ENCODE data around the gene PKP1. TPM values are rescaled to one million over a fixed set of nuclear protein-coding genes. Genes with fewer than 3 reads are reported as not detected.

PKP1 gene
- total and polyA plus RNA-seq, 2 experiments from 2014 or later: 0.19 to 0.83 TPM

- Histone ChIP-seq H3K4me1 (ENCODE audit: insufficient read depth) (peaks cover 19% of the 10 kb centered on the region), H3F3A (replicated peaks; ENCODE audit: low read depth) (peaks cover 4% of the 10 kb centered on the region; the same call in 1 of the 2 replicates), H3K79me2 (replicated peaks; ENCODE audit: insufficient read depth) (no peaks in the 10 kb centered on the region), H2AFZ (no peak overlapping the region), H3K27ac (ENCODE audit: low read depth) (no peak overlapping the region), H3K36me3 (ENCODE audit: insufficient read depth) (no peaks in the 10 kb centered on the region), H3K27me3 (ENCODE audit: insufficient read depth) (no peaks in the 10 kb centered on the region), H3K4me2 (no peak overlapping the region), H4K20me1 (replicated peaks; ENCODE audit: insufficient read depth) (no peaks in the 10 kb centered on the region), H3K9me2 (ENCODE audit: insufficient read depth) (no peaks in the 10 kb centered on the region), H3K4me3 (no peak overlapping the region)
- Mint-ChIP-seq H3K9me3 (no peaks in the 10 kb centered on the region; the same call in 2 of the 3 replicates), H3K4me3 (no peak overlapping the region), H3K27ac (no peak overlapping the region), H3K36me3 (ENCODE audit: low read depth) (no peaks in the 10 kb centered on the region), H3K4me1 (peaks cover 36% of the 10 kb centered on the region), H3K27me3 (ENCODE audit: insufficient read depth, low read depth, poor library complexity) (peaks cover 14% of the 10 kb centered on the region)
- DNase-seq (ENCODE audit: low spot score) (no peak), ATAC-seq (no peak)
- TF ChIP-seq, protein P1, sequence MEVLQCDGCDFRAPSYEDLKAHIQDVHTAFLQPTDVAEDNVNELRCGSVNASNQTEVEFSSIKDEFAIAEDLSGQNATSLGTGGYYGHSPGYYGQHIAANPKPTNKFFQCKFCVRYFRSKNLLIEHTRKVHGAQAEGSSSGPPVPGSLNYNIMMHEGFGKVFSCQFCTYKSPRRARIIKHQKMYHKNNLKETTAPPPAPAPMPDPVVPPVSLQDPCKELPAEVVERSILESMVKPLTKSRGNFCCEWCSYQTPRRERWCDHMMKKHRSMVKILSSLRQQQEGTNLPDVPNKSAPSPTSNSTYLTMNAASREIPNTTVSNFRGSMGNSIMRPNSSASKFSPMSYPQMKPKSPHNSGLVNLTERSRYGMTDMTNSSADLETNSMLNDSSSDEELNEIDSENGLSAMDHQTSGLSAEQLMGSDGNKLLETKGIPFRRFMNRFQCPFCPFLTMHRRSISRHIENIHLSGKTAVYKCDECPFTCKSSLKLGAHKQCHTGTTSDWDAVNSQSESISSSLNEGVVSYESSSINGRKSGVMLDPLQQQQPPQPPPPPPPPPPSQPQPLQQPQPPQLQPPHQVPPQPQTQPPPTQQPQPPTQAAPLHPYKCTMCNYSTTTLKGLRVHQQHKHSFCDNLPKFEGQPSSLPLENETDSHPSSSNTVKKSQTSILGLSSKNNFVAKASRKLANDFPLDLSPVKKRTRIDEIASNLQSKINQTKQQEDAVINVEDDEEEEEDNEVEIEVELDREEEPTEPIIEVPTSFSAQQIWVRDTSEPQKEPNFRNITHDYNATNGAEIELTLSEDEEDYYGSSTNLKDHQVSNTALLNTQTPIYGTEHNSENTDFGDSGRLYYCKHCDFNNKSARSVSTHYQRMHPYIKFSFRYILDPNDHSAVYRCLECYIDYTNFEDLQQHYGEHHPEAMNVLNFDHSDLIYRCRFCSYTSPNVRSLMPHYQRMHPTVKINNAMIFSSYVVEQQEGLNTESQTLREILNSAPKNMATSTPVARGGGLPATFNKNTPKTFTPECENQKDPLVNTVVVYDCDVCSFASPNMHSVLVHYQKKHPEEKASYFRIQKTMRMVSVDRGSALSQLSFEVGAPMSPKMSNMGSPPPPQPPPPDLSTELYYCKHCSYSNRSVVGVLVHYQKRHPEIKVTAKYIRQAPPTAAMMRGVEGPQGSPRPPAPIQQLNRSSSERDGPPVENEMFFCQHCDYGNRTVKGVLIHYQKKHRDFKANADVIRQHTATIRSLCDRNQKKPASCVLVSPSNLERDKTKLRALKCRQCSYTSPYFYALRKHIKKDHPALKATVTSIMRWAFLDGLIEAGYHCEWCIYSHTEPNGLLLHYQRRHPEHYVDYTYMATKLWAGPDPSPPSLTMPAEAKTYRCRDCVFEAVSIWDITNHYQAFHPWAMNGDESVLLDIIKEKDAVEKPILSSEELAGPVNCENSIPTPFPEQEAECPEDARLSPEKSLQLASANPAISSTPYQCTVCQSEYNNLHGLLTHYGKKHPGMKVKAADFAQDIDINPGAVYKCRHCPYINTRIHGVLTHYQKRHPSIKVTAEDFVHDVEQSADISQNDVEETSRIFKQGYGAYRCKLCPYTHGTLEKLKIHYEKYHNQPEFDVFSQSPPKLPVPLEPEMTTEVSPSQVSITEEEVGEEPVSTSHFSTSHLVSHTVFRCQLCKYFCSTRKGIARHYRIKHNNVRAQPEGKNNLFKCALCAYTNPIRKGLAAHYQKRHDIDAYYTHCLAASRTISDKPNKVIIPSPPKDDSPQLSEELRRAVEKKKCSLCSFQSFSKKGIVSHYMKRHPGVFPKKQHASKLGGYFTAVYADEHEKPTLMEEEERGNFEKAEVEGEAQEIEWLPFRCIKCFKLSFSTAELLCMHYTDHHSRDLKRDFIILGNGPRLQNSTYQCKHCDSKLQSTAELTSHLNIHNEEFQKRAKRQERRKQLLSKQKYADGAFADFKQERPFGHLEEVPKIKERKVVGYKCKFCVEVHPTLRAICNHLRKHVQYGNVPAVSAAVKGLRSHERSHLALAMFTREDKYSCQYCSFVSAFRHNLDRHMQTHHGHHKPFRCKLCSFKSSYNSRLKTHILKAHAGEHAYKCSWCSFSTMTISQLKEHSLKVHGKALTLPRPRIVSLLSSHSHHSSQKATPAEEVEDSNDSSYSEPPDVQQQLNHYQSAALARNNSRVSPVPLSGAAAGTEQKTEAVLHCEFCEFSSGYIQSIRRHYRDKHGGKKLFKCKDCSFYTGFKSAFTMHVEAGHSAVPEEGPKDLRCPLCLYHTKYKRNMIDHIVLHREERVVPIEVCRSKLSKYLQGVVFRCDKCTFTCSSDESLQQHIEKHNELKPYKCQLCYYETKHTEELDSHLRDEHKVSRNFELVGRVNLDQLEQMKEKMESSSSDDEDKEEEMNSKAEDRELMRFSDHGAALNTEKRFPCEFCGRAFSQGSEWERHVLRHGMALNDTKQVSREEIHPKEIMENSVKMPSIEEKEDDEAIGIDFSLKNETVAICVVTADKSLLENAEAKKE (CRISPR knock-in tag; IDR thresholded peaks at IDR 0.05): no peak
- no peak for TF ChIP-seq EZH2phosphoT487 (IDR thresholded peaks at IDR 0.05; ENCODE audit: unreplicated experiment)
These were observed 67.6 kb downstream of the PKP1 start for GRCh38 chr1:201350884-201351283.

GRCh38 chr1:201351617-201352016, 68.3 kb downstream of the PKP1 start:
- no peak for DNase-seq (ENCODE audit: low spot score)
- Histone ChIP-seq H3K79me2 (replicated peaks; ENCODE audit: insufficient read depth) (no peaks in the 10 kb centered on the region), H2AFZ (no peak overlapping the region), H3K27ac (ENCODE audit: low read depth) (no peak overlapping the region), H3K4me2 (no peak overlapping the region), H3K36me3 (ENCODE audit: insufficient read depth) (no peaks in the 10 kb centered on the region), H3K4me3 (no peak overlapping the region), H3K27me3 (ENCODE audit: insufficient read depth) (no peaks in the 10 kb centered on the region), H3F3A (replicated peaks; ENCODE audit: low read depth) (peaks cover 4% of the 10 kb centered on the region; the same call in 1 of the 2 replicates), H4K20me1 (replicated peaks; ENCODE audit: insufficient read depth) (no peaks in the 10 kb centered on the region), H3K4me1 (ENCODE audit: insufficient read depth) (peaks cover 19% of the 10 kb centered on the region), H3K9me2 (ENCODE audit: insufficient read depth) (no peaks in the 10 kb centered on the region)
- H3K27ac Mint-ChIP-seq: no peak overlapping the region
- ATAC-seq: no peak
- no peaks in the 10 kb centered on the region; the same call in 2 of the 3 replicates for H3K9me3 Mint-ChIP-seq
- TF ChIP-seq JUNB (IDR thresholded peaks at IDR 0.05; ENCODE audit: unreplicated experiment) (no peak), NANOG (IDR thresholded peaks at IDR 0.05; ENCODE audit: borderline replicate concordance) (no peak)
- TF ChIP-seq, protein P2, sequence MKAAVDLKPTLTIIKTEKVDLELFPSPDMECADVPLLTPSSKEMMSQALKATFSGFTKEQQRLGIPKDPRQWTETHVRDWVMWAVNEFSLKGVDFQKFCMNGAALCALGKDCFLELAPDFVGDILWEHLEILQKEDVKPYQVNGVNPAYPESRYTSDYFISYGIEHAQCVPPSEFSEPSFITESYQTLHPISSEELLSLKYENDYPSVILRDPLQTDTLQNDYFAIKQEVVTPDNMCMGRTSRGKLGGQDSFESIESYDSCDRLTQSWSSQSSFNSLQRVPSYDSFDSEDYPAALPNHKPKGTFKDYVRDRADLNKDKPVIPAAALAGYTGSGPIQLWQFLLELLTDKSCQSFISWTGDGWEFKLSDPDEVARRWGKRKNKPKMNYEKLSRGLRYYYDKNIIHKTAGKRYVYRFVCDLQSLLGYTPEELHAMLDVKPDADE (IDR thresholded peaks at IDR 0.05): no peak
- H3K4me1 Mint-ChIP-seq: peaks cover 34% of the 10 kb centered on the region
- H3K36me3 Mint-ChIP-seq (ENCODE audit: low read depth): no peaks in the 10 kb centered on the region
- no peak overlapping the region for H3K4me3 Mint-ChIP-seq
- peaks cover 13% of the 10 kb centered on the region for H3K27me3 Mint-ChIP-seq (ENCODE audit: insufficient read depth, low read depth, poor library complexity)
